ENCODE data around the gene ADGRF3. TPM values are rescaled to one million over a fixed set of nuclear protein-coding genes. Genes with fewer than 3 reads are reported as not detected.

ADGRF3 gene
- total RNA-seq, 4 donors from 2014 or later = not detected

DNA sequence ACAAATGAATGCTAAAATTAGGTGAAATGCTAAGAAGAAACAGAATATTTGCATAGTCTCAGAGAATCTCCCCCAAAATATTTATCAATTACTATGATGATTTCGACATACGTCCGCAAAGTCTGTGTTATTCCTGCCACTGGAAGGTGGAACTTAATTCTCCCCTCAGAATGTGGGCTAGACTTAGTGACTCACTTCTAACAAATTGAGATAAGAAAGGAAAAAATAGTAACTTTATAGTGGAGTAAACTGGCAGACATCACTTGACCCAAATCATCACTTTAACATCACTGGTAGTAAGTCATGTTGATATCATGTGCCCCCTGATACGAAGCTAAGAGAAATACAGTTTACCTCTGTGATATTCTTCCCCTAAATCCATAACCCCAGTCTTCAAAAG, 78.4 kb downstream of the ADGRF3 start:
- no peak for TF ChIP-seq CTCF (IDR thresholded peaks at IDR 0.05; ENCODE audit: low read depth)

Other genes starting within 250 kb of the ADGRF3 start
- 1 to 10 TPM in 2 of 4 donors, under 1 TPM in 2; 0.75 to 1.4 (median 1.0) TPM for gene GAREM2, start 173.7 kb downstream of the ADGRF3 start, total RNA-seq
- 100 to 1,000 TPM; 162 to 196 (median 189) TPM for gene HADHA, start 102.2 kb downstream of the ADGRF3 start, total RNA-seq
- 100 to 1,000 TPM; 125 to 226 (median 172) TPM for gene HADHB, start 101.8 kb downstream of the ADGRF3 start, total RNA-seq
- 10 to 100 TPM in 3 of 4 donors, 1 to 10 TPM in 1; 9.4 to 14.5 (median 11.0) TPM for gene SELENOI, start 646 bp downstream of the ADGRF3 start, total RNA-seq
- gene DRC1, start 55.1 kb upstream of the ADGRF3 start, total RNA-seq = not detected
- under 1 TPM in 3 of 4 donors, not detected in 1; 0.16 to 0.44 (median 0.17) TPM for gene OTOF, start 131.3 kb upstream of the ADGRF3 start, total RNA-seq

All from subcutaneous adipose tissue (tissue), 4 donors.